Transverse colon (tissue), 4 donors: ENCODE results near the gene IL3RA. TPM values are rescaled to one million over a fixed set of nuclear protein-coding genes. Genes with fewer than 3 reads are reported as not detected.

Source experiments
- DNase-seq: peaks from one replicate; pipeline ENCODE4 v3.0.0-alpha.2; 2019
- H3K27ac ChIP-seq, 4 donors: fragments of 200-600 bp; sonication (generic); 2 replicates each; pipeline ENCODE4 v1.5.1; 2016 to 2018; ENCODE audit warnings: inconsistent platforms in 4 of 4
- H3K27me3 ChIP-seq: fragments of 200-600 bp; sonication (generic); 2 replicates; pipeline ENCODE4 v1.5.1; 2017; ENCODE audit warnings: inconsistent platforms
- H3K36me3 ChIP-seq, 4 donors: fragments of 200-600 bp; sonication (generic); 2 replicates each; pipeline ENCODE4 v1.5.1; 2017 to 2019; ENCODE audit warnings: inconsistent platforms in 4 of 4
- H3K4me1 ChIP-seq, 4 donors: fragments of 200-600 bp; sonication (generic); 2 replicates each; pipeline ENCODE4 v1.5.1; 2017 to 2020; ENCODE audit warnings: inconsistent platforms in 4 of 4
- H3K4me3 ChIP-seq, 4 donors: fragments of 200-600 bp; sonication (generic); 1 replicate in 1 of 4; 2 replicates in 3 of 4; pipeline versions ENCODE4 v1.5.1 to v1.6.1; 2017 to 2019; ENCODE audit warnings: inconsistent platforms in 4 of 4
- H3K9me3 ChIP-seq, 2 donors: fragments of 200-600 bp; sonication (generic); 2 replicates each; pipeline ENCODE4 v1.5.1; 2017 to 2019; ENCODE audit warnings: inconsistent platforms in 2 of 2
- EP300 ChIP-seq: sonication (generic); formaldehyde crosslinking; IDR thresholded peaks from one replicate; pipeline ENCODE4 v1.6.1; 2017; ENCODE audit warnings: antibody characterized with exemption, low read depth
- POLR2A ChIP-seq: fragments of 450-650 bp; IDR thresholded peaks from one replicate; pipeline ENCODE4 v1.6.1; 2016; ENCODE audit warnings: antibody characterized with exemption, mild to moderate bottlenecking, moderate library complexity
- POLR2AphosphoS5 ChIP-seq, 3 donors: sonication (generic); formaldehyde crosslinking; IDR thresholded peaks; one replicate each; pipeline ENCODE4 v1.6.1; 2016; ENCODE audit warnings: antibody characterized with exemption in 3 of 3
- WGBS, 2 donors: methylation state at CpG; one replicate each; pipeline ENCODE4 v1.1.5; 2018; ENCODE audit warnings: low coverage in 1 of 2; 5-methylcytosine and 5-hydroxymethylcytosine counted together
- in situ Hi-C, 4 donors: fragments of 200-750 bp; cut with MboI; loops; one replicate each; pipeline versions ENCODE4 v1.15.0 to v1.15.1; 2017; ENCODE audit warnings: low sequenced_read_pairs in 3 of 4, low pct_ligation_motif_present in 1 of 4, low pct_unique_long_range_greater_than_20kb in 1 of 4
- intact Hi-C: fragments of 100-400 bp; cut with DNase I; formaldehyde crosslinking; loops from one replicate; pipeline ENCODE4 v1.15.1; 2023; ENCODE audit warnings: low total_unique reads
- total RNA-seq, 4 donors: library from RNA; depleted of rRNA; stranded (reverse); fragments of >200 nt; gene quantifications; one replicate each; pipeline ENCODE4 v1.1.0, GENCODE V29; 2016
- TF ChIP-seq, protein P1 (sequence below), 5 experiments: fragments of 200-600 bp in 3 of 5; fragments of 450-650 bp in 2 of 5; sonication (generic) in 3 of 5; IDR thresholded peaks; 1 replicate in 2 of 5; 2 replicates in 3 of 5; pipeline ENCODE4 v1.5.1; 2016 to 2017; ENCODE audit warnings: antibody characterized with exemption in 5 of 5, inconsistent platforms in 3 of 5, mild to moderate bottlenecking in 2 of 5, moderate library complexity in 1 of 5

IL3RA gene
- total RNA-seq, 4 donors from 2014 or later = 3.0 to 11.1 (median 5.8) TPM

DNA sequence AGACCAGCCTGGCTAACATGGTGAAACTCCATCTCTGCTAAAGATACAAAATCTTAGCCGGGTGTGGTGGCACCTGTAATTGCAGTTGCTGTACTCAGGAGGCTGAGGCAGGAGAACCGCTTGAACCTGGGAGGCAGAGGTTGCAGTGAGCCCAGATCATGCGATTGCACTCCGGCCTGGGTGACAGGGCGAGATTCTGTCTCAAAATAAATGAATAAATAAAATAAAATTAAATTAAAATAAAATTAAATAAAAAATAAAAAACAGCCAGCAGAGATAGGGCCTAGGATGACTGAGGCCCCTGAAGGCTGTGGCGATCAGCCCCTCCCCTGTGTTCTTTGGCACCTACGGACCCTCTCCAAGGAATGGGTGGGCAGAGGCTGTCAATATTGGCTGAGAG, 22.8 kb upstream of the IL3RA start:
- no peak for DNase-seq
- H3K9me3 ChIP-seq = no peaks in the 10 kb centered on the region
- in situ Hi-C loops (no loop called here), intact Hi-C loops (no loop called here)
- no peaks in the 10 kb centered on the region for H3K4me1 ChIP-seq
- no peaks in the 10 kb centered on the region for H3K36me3 ChIP-seq
- no peaks in the 10 kb centered on the region for H3K27me3 ChIP-seq
- TF ChIP-seq, protein P1, sequence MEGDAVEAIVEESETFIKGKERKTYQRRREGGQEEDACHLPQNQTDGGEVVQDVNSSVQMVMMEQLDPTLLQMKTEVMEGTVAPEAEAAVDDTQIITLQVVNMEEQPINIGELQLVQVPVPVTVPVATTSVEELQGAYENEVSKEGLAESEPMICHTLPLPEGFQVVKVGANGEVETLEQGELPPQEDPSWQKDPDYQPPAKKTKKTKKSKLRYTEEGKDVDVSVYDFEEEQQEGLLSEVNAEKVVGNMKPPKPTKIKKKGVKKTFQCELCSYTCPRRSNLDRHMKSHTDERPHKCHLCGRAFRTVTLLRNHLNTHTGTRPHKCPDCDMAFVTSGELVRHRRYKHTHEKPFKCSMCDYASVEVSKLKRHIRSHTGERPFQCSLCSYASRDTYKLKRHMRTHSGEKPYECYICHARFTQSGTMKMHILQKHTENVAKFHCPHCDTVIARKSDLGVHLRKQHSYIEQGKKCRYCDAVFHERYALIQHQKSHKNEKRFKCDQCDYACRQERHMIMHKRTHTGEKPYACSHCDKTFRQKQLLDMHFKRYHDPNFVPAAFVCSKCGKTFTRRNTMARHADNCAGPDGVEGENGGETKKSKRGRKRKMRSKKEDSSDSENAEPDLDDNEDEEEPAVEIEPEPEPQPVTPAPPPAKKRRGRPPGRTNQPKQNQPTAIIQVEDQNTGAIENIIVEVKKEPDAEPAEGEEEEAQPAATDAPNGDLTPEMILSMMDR (IDR thresholded peaks at IDR 0.05) = no peak
- no peak for TF ChIP-seq POLR2A
- TF ChIP-seq EP300 = no peak
- no peak for TF ChIP-seq POLR2AphosphoS5 (IDR thresholded peaks at IDR 0.05)
- 88 to 92% methylated on average over 6 to 7 of the region's 7 CpGs for WGBS, 2 donors
- no peak overlapping the region for H3K27ac ChIP-seq
- no peak overlapping the region for H3K4me3 ChIP-seq

DNA sequence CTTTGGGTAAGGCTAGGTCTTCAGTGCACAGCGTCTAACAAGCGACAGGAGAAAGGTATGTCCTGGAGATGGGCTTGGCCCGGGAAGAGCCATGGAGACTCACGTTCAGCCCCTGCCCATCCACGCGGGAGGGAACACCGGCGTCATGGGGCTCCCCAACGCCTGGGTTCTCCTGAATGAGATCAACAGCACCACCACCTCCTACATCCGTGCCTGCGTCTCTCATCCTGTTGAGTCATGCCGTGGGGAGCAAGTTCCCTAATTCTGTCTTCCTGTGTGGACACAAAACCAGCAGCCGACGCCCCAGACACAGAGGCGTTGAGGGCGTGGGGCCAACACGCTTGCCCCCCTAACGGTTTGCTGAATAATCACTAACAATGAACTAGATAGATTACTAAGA, 20.1 kb upstream of the IL3RA start:
- TF ChIP-seq EP300 (no peak), POLR2A (no peak), POLR2AphosphoS5 (IDR thresholded peaks at IDR 0.05) (no peak)
- TF ChIP-seq, protein P1 (IDR thresholded peaks at IDR 0.05) = no peak
- Histone ChIP-seq H3K27ac (no peak overlapping the region), H3K36me3 (no peaks in the 10 kb centered on the region), H3K4me3 (no peak overlapping the region), H3K4me1 (no peaks in the 10 kb centered on the region), H3K27me3 (no peaks in the 10 kb centered on the region), H3K9me3 (no peaks in the 10 kb centered on the region)
- DNase-seq = peak; percentile 40
- WGBS, 2 donors = 54 to 70% methylated on average over 5 to 18 of the region's 18 CpGs
- intact Hi-C loops = no loop called here
- in situ Hi-C loops = no loop called here

DNA sequence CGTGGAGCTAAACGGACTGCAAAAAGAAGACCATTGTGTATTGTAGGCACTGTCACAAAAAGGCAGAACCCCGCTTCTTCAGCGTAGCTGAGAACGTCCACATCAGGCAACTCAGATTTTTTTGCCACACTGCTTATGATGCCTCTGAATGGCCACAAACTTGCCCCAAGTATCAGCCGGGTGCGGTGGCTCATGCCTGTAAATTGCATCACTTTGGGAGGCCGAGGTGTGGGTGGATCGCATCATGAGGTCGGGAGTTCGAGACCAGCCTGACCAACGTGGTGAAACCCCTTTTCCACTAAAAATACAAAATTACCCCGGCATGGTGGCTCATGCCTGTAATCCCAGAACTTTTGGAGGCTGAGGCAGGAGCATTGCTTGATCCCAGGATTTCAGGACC, 14.9 kb upstream of the IL3RA start:
- TF ChIP-seq EP300 = no peak
- DNase-seq = no peak
- Histone ChIP-seq H3K27ac (no peak overlapping the region), H3K4me1 (no peaks in the 10 kb centered on the region), H3K36me3 (no peaks in the 10 kb centered on the region), H3K9me3 (no peaks in the 10 kb centered on the region), H3K4me3 (no peak overlapping the region), H3K27me3 (no peaks in the 10 kb centered on the region)
- intact Hi-C loops (no loop called here), in situ Hi-C loops (no loop called here)
- 64 to 67% methylated on average over 3 to 13 of the region's 13 CpGs for WGBS, 2 donors

DNA sequence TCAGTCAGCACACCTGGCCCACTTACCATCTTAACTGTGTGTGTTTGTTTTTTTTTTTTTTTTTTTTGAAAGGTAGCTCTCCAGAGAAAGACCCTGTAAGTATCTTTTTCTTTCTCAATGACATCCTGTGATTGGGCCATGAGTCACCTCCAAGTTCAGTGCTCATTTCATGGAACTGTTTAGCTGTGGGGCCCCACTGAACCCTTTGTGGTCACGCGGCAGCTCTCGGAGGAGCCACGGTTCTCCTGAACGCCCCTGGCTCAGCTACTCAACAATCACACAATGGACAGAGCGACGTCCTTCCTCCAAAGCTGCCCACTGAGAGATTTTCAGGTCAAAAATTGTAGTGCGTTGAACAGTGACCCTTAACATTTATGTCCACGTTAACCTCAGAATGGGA, 14.2 kb upstream of the IL3RA start:
- Histone ChIP-seq H3K36me3 (no peaks in the 10 kb centered on the region), H3K27me3 (no peaks in the 10 kb centered on the region), H3K4me1 (no peaks in the 10 kb centered on the region), H3K27ac (no peak overlapping the region), H3K9me3 (no peaks in the 10 kb centered on the region), H3K4me3 (no peak overlapping the region)
- 70% methylated on average over 9 of the region's 9 CpGs; no CpG with 5 or more reads in 1 of the 2 donors for WGBS, 2 donors
- in situ Hi-C loops (no loop called here), intact Hi-C loops (no loop called here)
- DNase-seq = no peak
- TF ChIP-seq EP300 (no peak), POLR2AphosphoS5 (IDR thresholded peaks at IDR 0.05) (no peak), POLR2A (no peak)
- TF ChIP-seq, protein P1 (IDR thresholded peaks at IDR 0.05) = no peak

DNA sequence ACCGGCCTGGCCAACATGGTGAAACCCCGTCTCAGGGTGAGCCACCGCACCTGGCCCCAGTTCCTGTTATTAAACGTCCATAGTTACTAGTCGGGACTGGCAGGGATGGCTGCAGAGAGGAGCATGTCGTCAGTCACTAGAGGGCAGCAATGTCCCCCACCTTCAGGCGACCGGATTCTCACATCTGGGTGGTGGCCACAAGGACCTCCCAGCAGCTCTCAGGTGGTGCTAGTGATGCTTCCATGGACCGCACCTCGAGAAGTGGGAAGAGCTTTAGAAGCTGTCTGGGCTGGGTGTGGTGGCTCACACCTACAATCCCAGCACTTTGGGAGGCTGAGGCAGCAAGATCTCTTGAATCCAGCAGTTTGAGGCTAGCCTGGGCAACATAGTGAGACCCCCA, 13.3 kb upstream of the IL3RA start:
- in situ Hi-C loops (no loop called here), intact Hi-C loops (no loop called here)
- peak; percentile 63 for DNase-seq
- no peak overlapping the region for H3K27ac ChIP-seq
- 12% methylated on average over 10 of the region's 10 CpGs; no CpG with 5 or more reads in 1 of the 2 donors for WGBS, 2 donors
- H3K36me3 ChIP-seq = no peaks in the 10 kb centered on the region
- H3K4me1 ChIP-seq = no peaks in the 10 kb centered on the region
- H3K9me3 ChIP-seq = no peaks in the 10 kb centered on the region
- H3K27me3 ChIP-seq = no peaks in the 10 kb centered on the region
- H3K4me3 ChIP-seq = no peak overlapping the region
- TF ChIP-seq, protein P1 (IDR thresholded peaks at IDR 0.05) = peak in 4 of 5 experiments; percentile 17 to 39 (median 34)
- no peak for TF ChIP-seq POLR2A
